Measurements from ENCODE around the gene HYAL1. TPM values are rescaled to one million over a fixed set of nuclear protein-coding genes. Genes with fewer than 3 reads are reported as not detected.

The HYAL1 gene
- total and polyA plus RNA-seq, 8 donors = 2.1 to 41.3 (median 2.9) TPM

DNA sequence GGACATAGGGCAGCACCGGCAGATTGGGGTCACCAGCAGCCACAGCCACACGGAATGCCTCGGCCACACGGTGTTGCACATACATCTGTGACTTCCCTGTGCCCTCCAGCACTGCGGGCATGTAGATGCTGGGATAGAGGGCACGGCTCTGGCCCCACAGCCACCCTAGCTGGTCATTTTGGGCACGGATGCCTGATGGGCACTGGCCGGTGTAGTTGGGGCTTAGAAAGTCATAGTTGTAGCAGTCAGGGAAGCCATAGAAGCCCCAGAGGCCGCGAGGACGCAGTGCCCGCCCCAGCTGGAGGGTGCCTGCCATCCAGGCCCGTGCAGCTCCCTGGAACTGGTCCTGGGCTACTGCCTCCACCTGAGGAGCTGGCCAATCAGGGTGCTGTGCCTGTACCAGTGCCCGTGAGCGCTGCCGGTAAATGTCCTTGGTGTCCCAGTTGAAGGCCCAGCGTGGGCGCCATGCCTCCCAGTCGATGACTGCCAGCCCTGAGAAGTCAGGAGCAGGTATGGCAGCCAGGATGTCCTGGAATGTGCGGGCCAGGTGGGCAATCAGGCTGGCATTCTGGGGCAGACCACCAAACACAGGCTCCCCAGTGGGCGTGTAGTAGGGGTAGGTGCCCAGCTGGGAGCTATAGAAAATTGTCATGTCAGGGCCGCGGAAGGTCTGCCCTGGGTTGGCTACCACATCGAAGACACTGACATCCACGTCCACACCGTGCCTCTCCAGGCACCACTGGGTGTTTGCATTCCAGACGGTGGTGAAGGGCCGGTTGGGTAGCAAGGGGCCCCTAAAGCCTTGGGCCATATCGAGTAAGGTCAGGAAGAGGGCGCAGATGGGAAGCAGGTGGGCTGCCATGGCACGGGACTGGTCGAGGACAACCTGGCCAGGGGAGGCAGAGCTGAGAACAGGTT, 1.0 kb downstream of the HYAL1 start:
- Histone ChIP-seq H3K27ac (peak overlapping the region; percentile 83 to 92), H3K36me3 (no peaks in the 10 kb centered on the region), H3K27me3 (no peaks in the 10 kb centered on the region), H3K9me3 (no peaks in the 10 kb centered on the region), H3K4me1 (peaks cover 36 to 58% of the 10 kb centered on the region in 2 donors), H3K4me3 (peak overlapping the region; percentile 19 to 68)
- intact Hi-C loops (cut with DNase I) = no loop called here
- ATAC-seq (no peak), DNase-seq (peak in 1 of 4 donors; percentile 76)
- TF ChIP-seq, protein P1, sequence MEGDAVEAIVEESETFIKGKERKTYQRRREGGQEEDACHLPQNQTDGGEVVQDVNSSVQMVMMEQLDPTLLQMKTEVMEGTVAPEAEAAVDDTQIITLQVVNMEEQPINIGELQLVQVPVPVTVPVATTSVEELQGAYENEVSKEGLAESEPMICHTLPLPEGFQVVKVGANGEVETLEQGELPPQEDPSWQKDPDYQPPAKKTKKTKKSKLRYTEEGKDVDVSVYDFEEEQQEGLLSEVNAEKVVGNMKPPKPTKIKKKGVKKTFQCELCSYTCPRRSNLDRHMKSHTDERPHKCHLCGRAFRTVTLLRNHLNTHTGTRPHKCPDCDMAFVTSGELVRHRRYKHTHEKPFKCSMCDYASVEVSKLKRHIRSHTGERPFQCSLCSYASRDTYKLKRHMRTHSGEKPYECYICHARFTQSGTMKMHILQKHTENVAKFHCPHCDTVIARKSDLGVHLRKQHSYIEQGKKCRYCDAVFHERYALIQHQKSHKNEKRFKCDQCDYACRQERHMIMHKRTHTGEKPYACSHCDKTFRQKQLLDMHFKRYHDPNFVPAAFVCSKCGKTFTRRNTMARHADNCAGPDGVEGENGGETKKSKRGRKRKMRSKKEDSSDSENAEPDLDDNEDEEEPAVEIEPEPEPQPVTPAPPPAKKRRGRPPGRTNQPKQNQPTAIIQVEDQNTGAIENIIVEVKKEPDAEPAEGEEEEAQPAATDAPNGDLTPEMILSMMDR (IDR thresholded peaks at IDR 0.05) = no peak

- H3K27ac ChIP-seq = peak overlapping the region; percentile 92 to 95
- no peaks in the 10 kb centered on the region for H3K9me3 ChIP-seq
- DNase-seq = no peak
- peak overlapping the region in 1 of 2 donors; percentile 68 for H3K4me3 ChIP-seq
- H3K36me3 ChIP-seq = peaks cover 0 to 5% of the 10 kb centered on the region in 2 donors
- intact Hi-C loops (cut with DNase I) = no loop called here
- TF ChIP-seq, protein P1 (IDR thresholded peaks at IDR 0.05) = no peak
- no peak for ATAC-seq
- H3K27me3 ChIP-seq = no peaks in the 10 kb centered on the region
- peaks cover 36 to 58% of the 10 kb centered on the region in 2 donors for H3K4me1 ChIP-seq
Measured at GRCh38 chr3:50300681-50301254, 2.6 kb downstream of the HYAL1 start.

- DNase-seq (peak in 1 of 4 donors; percentile 83), ATAC-seq (peak; percentile 6)
- no peaks in the 10 kb centered on the region for H3K9me3 ChIP-seq
- peak overlapping the region; percentile 92 to 95 for H3K27ac ChIP-seq
- TF ChIP-seq, protein P1 (IDR thresholded peaks at IDR 0.05) = peak in 1 of 2 donors; percentile 4
- H3K27me3 ChIP-seq = no peaks in the 10 kb centered on the region
- H3K36me3 ChIP-seq = peaks cover 0 to 5% of the 10 kb centered on the region in 2 donors
- H3K4me1 ChIP-seq = peaks cover 36 to 58% of the 10 kb centered on the region in 2 donors
- intact Hi-C loops (cut with DNase I) = no loop called here
- peak overlapping the region; percentile 12 to 68 for H3K4me3 ChIP-seq
Measured at GRCh38 chr3:50299929-50300680, 3.3 kb downstream of the HYAL1 start.

- Histone ChIP-seq H3K4me1 (peaks cover 36 to 58% of the 10 kb centered on the region in 2 donors), H3K9me3 (no peaks in the 10 kb centered on the region), H3K27ac (peak overlapping the region; percentile 92 to 95), H3K36me3 (peaks cover 0 to 5% of the 10 kb centered on the region in 2 donors), H3K4me3 (peak overlapping the region; percentile 12 to 68), H3K27me3 (no peaks in the 10 kb centered on the region)
- DNase-seq (no peak), ATAC-seq (no peak)
- intact Hi-C loops (cut with DNase I) = no loop called here
- TF ChIP-seq, protein P1 (IDR thresholded peaks at IDR 0.05) = no peak
Measured at GRCh38 chr3:50299638-50299928, 3.8 kb downstream of the HYAL1 start.

All from left lung (tissue), 10 donors.